OCI-LY1 (cell line): Measurements from ENCODE around the gene ACSL6.

ENCODE experiments used
- H2AFZ ChIP-seq: fragments of 200-600 bp; sonication (generic), shearing (Covaris generic); 2 replicates; pipeline ENCODE4 v1.6.0; 2014; ENCODE audit warnings: antibody characterized with exemption, mild to moderate bottlenecking, low read length
- H3F3A ChIP-seq: fragments of 200-600 bp; sonication (generic), shearing (Covaris generic); 2 replicates; pipeline ENCODE4 v1.6.0; 2014; ENCODE audit warnings: mild to moderate bottlenecking, antibody characterized with exemption, low read length, moderate library complexity; ENCODE audit not compliant: insufficient read depth
- H3K27ac ChIP-seq: fragments of 200-600 bp; sonication (generic); 2 replicates; pipeline ENCODE4 v1.5.1; 2014; ENCODE audit warnings: low read length, mixed run types, mild to moderate bottlenecking, low read depth; ENCODE audit not compliant: poor library complexity, severe bottlenecking
- H3K27me3 ChIP-seq: fragments of 200-600 bp; sonication (generic); 2 replicates; pipeline ENCODE4 v1.6.0; 2014; ENCODE audit warnings: antibody characterized with exemption, mild to moderate bottlenecking, low read length, moderate library complexity; ENCODE audit not compliant: insufficient read depth
- H3K36me3 ChIP-seq: fragments of 200-600 bp; sonication (generic); 2 replicates; pipeline ENCODE4 v1.6.1; 2014; ENCODE audit warnings: mild to moderate bottlenecking, antibody characterized with exemption, low read length, moderate library complexity, mixed read lengths; ENCODE audit not compliant: insufficient read depth
- H3K4me1 ChIP-seq: fragments of 200-600 bp; sonication (generic); 2 replicates; pipeline ENCODE4 v1.5.1; 2014; ENCODE audit warnings: mild to moderate bottlenecking, low read length, moderate library complexity; ENCODE audit not compliant: insufficient read depth, severe bottlenecking
- H3K4me2 ChIP-seq: fragments of 200-600 bp; sonication (generic), shearing (Covaris generic); 2 replicates; pipeline ENCODE4 v1.6.1; 2014; ENCODE audit warnings: low read length
- H3K4me3 ChIP-seq: fragments of 200-600 bp; sonication (generic); 2 replicates; pipeline ENCODE4 v1.5.1; 2014; ENCODE audit warnings: low read length, low read depth, mild to moderate bottlenecking, mixed read lengths; ENCODE audit not compliant: poor library complexity, severe bottlenecking
- H3K79me2 ChIP-seq: fragments of 200-600 bp; shearing (Covaris generic); 2 replicates; pipeline ENCODE4 v1.6.1; 2016; ENCODE audit warnings: mixed run types, low read length, mixed read lengths; ENCODE audit not compliant: insufficient read depth
- H3K9ac ChIP-seq: fragments of 200-600 bp; sonication (generic), shearing (Covaris generic); 2 replicates; pipeline ENCODE4 v1.6.1; 2014; ENCODE audit warnings: mild to moderate bottlenecking, low read length, mixed read lengths
- H3K9me2 ChIP-seq: fragments of 200-600 bp; sonication (generic), shearing (Covaris generic); 2 replicates; pipeline ENCODE4 v1.6.1; 2014; ENCODE audit warnings: low read depth, mild to moderate bottlenecking, low read length, mixed read lengths
- H3K9me3 ChIP-seq: fragments of 200-600 bp; shearing (Covaris generic); 2 replicates; pipeline ENCODE4 v1.6.1; 2014; ENCODE audit warnings: low read length, mixed read lengths
- H4K20me1 ChIP-seq: fragments of 200-600 bp; sonication (generic), shearing (Covaris generic); 2 replicates; pipeline ENCODE4 v1.6.0; 2016; ENCODE audit warnings: mild to moderate bottlenecking, low read length; ENCODE audit not compliant: insufficient read depth
- CTCF ChIP-seq: fragments of 200-600 bp; sonication (generic), shearing (Covaris generic); IDR thresholded peaks from 2 replicates; pipeline ENCODE4 v1.5.1; 2017; ENCODE audit warnings: mild to moderate bottlenecking, antibody characterized with exemption, low read length, moderate library complexity, mixed read lengths
- EZH2 ChIP-seq: fragments of 200-600 bp; sonication (generic), shearing (Covaris generic); IDR thresholded peaks from 2 replicates; pipeline ENCODE4 v1.8.0; 2017; ENCODE audit warnings: borderline replicate concordance, mixed run types, mild to moderate bottlenecking, antibody characterized with exemption, low read length, moderate library complexity, mixed read lengths

ACSL6 gene

GRCh38 chr5:132052520-132052919, 41.1 kb upstream of the ACSL6 start:
- H3K27ac ChIP-seq = no peak overlapping the region
- no peak overlapping the region for H3K9ac ChIP-seq
- H3K27me3 ChIP-seq = peaks cover 12% of the 10 kb centered on the region; the same call in 1 of the 2 replicates
- H2AFZ ChIP-seq = no peak overlapping the region
- TF ChIP-seq EZH2 (no peak), CTCF (no peak)
- H3K4me3 ChIP-seq = no peak overlapping the region
- H3K9me2 ChIP-seq = no peaks in the 10 kb centered on the region
- no peaks in the 10 kb centered on the region for H3K36me3 ChIP-seq
- no peaks in the 10 kb centered on the region for H3K79me2 ChIP-seq
- H3K4me2 ChIP-seq = no peak overlapping the region
- no peaks in the 10 kb centered on the region for H3F3A ChIP-seq
- no peaks in the 10 kb centered on the region for H3K4me1 ChIP-seq
- no peaks in the 10 kb centered on the region for H4K20me1 ChIP-seq
- no peaks in the 10 kb centered on the region for H3K9me3 ChIP-seq

GRCh38 chr5:132050661-132051552, 39.4 kb upstream of the ACSL6 start:
- H4K20me1 ChIP-seq = no peaks in the 10 kb centered on the region
- no peak overlapping the region for H2AFZ ChIP-seq
- peaks cover 12% of the 10 kb centered on the region; the same call in 1 of the 2 replicates for H3K27me3 ChIP-seq
- no peaks in the 10 kb centered on the region for H3K36me3 ChIP-seq
- H3K9ac ChIP-seq = no peak overlapping the region
- H3K4me2 ChIP-seq = no peak overlapping the region
- no peak overlapping the region for H3K4me3 ChIP-seq
- TF ChIP-seq EZH2 (no peak), CTCF (no peak)
- H3F3A ChIP-seq = no peaks in the 10 kb centered on the region
- no peaks in the 10 kb centered on the region for H3K9me2 ChIP-seq
- H3K27ac ChIP-seq = no peak overlapping the region
- no peaks in the 10 kb centered on the region for H3K79me2 ChIP-seq
- no peaks in the 10 kb centered on the region for H3K9me3 ChIP-seq
- H3K4me1 ChIP-seq = no peaks in the 10 kb centered on the region

- Histone ChIP-seq H2AFZ (no peak overlapping the region), H3K9me3 (no peaks in the 10 kb centered on the region), H3K79me2 (no peaks in the 10 kb centered on the region), H3F3A (no peaks in the 10 kb centered on the region), H3K9me2 (no peaks in the 10 kb centered on the region), H3K9ac (no peak overlapping the region), H3K36me3 (no peaks in the 10 kb centered on the region), H3K4me3 (no peak overlapping the region), H3K4me2 (no peak overlapping the region), H3K4me1 (no peaks in the 10 kb centered on the region), H3K27ac (no peak overlapping the region), H4K20me1 (no peaks in the 10 kb centered on the region), H3K27me3 (peaks cover 12% of the 10 kb centered on the region; the same call in 1 of the 2 replicates)
- no peak for TF ChIP-seq CTCF
- no peak for TF ChIP-seq EZH2
Observed at GRCh38 chr5:132050136-132050535, 38.7 kb upstream of the ACSL6 start.
